GM18505 (cell line): ENCODE measurements around the gene C4orf46.
"Not testable (repeated sequence)": the region's sequence is repeated elsewhere in the genome, so short reads cannot be mapped to it uniquely, and the experiment has no call there.

ENCODE experiments used
- ATAC-seq: cut with Tn5 transposase; IDR thresholded peaks from one replicate; pipeline ENCODE4 v1.9.1; 2021; ENCODE audit not compliant: unreplicated experiment
- POLR2A ChIP-seq: IDR thresholded peaks from 4 replicates; pipeline ENCODE4 v1.6.1; 2011; ENCODE audit warnings: borderline replicate concordance; ENCODE audit not compliant: insufficient read depth, insufficient read length; ENCODE audit errors: extremely low read depth

Gene C4orf46

GRCh38 chr4:158671665-158671914 is at the start of gene C4orf46:
Gene C4orf46 (minus strand): TSS chr4:158671887. CDS start chr4:158671801, 86 bp downstream.
- no peak for ATAC-seq
- TF ChIP-seq POLR2A, result peak; percentile 28

GRCh38 chr4:158715802-158716201 is 44.1 kb upstream of the C4orf46 start:
- no peak for ATAC-seq
- TF ChIP-seq POLR2A, result no peak

- ATAC-seq, result no peak
- no peak for TF ChIP-seq POLR2A
Observed at GRCh38 chr4:158714937-158715336, 43.2 kb upstream of the C4orf46 start.

GRCh38 chr4:158712622-158713021 is 40.9 kb upstream of the C4orf46 start:
- ATAC-seq, result not testable (repeated sequence)

- TF ChIP-seq POLR2A, result no peak
- ATAC-seq, result no peak
Observed at GRCh38 chr4:158710814-158711213, 39.1 kb upstream of the C4orf46 start.

- no peak for TF ChIP-seq POLR2A
- no peak for ATAC-seq
Observed at GRCh38 chr4:158704274-158704673, 32.6 kb upstream of the C4orf46 start.

GRCh38 chr4:158688813-158689212 is 17.1 kb upstream of the C4orf46 start:
- no peak for TF ChIP-seq POLR2A
- no peak for ATAC-seq

- no peak for ATAC-seq
- no peak for TF ChIP-seq POLR2A
Observed at GRCh38 chr4:158682066-158682465, 10.4 kb upstream of the C4orf46 start.

GRCh38 chr4:158681629-158682028 is 9.9 kb upstream of the C4orf46 start:
- TF ChIP-seq POLR2A, result no peak
- no peak for ATAC-seq

GRCh38 chr4:158678767-158679166 is 7.1 kb upstream of the C4orf46 start:
- TF ChIP-seq POLR2A, result no peak
- ATAC-seq, result no peak

GRCh38 chr4:158676076-158676475 is 4.4 kb upstream of the C4orf46 start:
- no peak for TF ChIP-seq POLR2A
- no peak for ATAC-seq

GRCh38 chr4:158673633-158674032 is 1.9 kb upstream of the C4orf46 start:
- TF ChIP-seq POLR2A, result no peak
- no peak for ATAC-seq

GRCh38 chr4:158671915-158672806 is 474 bp upstream of the C4orf46 start, which contains the start of gene ETFDH:
Gene ETFDH (plus strand): TSS chr4:158672296. CDS start chr4:158672457, 161 bp downstream.
- ATAC-seq, result peak; percentile 84

GRCh38 chr4:158670975-158671664 is 567 bp downstream of the C4orf46 start:
- TF ChIP-seq POLR2A, result peak; percentile 49
- ATAC-seq, result peak; percentile 32

More at GRCh38 chr4:158671915-158672806, 474 bp upstream of the C4orf46 start, which contains the start of gene ETFDH:
- peak; percentile 54 for TF ChIP-seq POLR2A
